Adipose tissue (tissue), 3 donors: ENCODE measurements around the gene RAB8A. TPM values are rescaled to one million over a fixed set of nuclear protein-coding genes. Genes with fewer than 3 reads are reported as not detected.
"Not testable (repeated sequence)": the region's sequence is repeated elsewhere in the genome, so short reads cannot be mapped to it uniquely, and the experiment has no call there.

Experiments
- H3K27ac ChIP-seq: one replicate; pipeline ENCODE4 v1.5.1; 2013; ENCODE audit warnings: low read depth, low read length
- WGBS, 3 donors: extraction: QIAGEN DNeasy Blood & Tissue Kit; methylation state at CpG; one replicate each; pipeline ENCODE4 v1.1.7; 2013; 5-methylcytosine and 5-hydroxymethylcytosine counted together
- polyA plus RNA-seq, 3 donors: library from polyadenylated mRNA; stranded (reverse); fragments of 200-250 nt; gene quantifications; one replicate each; pipeline ENCODE4 v1.2.3, GENCODE V29; 2013
- donor health status: healthy with polysubstance abuse.
- donor health status: Bipolar disorder and iron deficiency.
- donor health status: healthy.

Gene RAB8A
- polyA plus RNA-seq, 3 donors = 20.8 to 31.9 (median 27.8) TPM

DNA sequence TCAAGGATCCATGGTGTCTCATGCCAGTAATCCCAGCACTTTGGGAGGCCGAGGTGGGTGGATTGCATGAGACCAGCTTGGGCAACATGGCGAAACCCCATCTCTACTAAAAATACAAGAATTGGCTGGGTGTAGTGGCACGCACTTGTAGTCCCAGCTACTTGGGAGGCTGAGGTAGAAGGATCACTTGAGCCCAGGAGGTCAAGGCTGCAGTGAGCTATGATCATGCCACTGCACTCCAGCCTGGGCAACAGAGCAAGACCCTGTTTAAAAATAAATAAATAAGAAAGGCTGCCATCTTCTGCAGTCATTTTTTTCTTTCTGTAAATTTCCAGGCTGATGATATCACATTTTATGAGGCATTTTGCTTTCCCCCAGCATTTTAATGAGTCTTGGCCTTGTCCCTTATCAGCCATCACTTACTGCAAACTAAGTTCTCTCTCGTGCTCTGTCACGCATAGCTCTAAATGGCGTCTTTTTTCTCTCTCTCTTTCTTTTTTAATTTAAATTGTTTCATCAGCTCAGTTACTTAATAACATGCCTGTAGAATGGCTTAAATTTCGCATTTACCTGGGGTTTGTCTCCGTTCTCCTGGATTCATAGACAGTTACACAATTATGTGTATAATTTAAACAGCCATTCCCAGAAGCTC lies 12.2 kb upstream of the RAB8A start:
- H3K27ac ChIP-seq = not testable (repeated sequence)
- WGBS, 3 donors = 87 to 96% (median 92%) methylated on average over 8 of the region's 8 CpGs

DNA sequence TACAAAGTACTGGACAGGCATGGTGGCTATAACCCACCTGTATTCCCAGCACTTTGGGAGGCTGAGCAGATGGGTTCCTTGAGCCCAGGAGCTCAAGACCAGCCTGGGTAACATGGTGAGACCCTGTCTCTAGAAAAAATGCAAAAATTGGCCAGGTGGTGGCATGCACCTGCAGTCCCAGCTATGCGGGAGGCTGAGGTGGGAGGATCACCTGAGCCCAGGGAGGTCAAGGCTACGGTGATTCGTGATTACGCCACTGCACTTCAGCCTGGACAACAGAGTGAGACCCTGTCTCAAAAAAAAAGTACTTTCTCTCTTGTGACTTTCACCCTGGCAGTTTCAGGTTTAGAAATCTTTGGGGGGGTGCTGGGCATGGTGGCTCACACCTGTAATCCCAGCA lies 11.2 kb upstream of the RAB8A start:
- H3K27ac ChIP-seq = no peak overlapping the region
- WGBS, 3 donors = 94 to 99% (median 95%) methylated on average over 4 of the region's 4 CpGs

DNA sequence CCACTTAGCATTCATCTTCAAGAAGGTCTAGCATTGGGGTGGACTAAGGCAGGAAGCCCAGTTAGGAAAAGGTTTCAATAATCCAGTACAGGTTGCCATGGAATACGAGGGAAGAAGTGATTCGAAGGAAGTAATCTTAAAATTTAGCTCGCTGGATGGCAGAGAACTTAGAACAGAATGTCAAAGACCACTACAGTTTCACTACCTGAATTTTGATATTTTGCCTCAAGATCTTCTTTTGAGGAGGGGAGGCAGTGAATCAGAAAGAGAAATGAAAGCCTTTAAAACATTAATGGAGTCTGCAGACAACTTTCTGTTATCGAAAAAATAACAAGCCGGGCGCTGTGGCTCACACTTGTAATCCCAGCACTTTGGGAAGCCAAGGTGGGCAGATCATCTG lies 7.0 kb upstream of the RAB8A start:
- H3K27ac ChIP-seq = no peak overlapping the region
- 85 to 87% (median 85%) methylated on average over 6 of the region's 6 CpGs for WGBS, 3 donors

DNA sequence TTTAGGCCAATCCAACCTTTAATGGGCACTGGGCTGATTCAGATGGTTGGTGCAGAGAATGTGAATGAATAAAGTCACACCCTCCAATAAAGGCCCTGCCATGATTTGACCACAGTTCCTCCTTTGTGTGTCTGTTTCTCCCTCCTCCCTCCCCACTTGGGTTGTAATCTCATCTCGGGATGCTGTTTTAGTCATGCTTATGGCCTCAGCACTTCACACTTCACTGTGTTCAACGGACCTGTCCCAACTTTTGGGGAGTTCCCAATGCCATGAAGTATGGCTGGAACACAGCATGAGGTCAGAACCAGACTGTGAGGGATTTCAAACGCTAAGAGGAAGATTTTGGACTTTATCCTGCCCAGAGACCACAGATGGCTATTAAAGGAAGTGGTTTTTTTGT lies 5.6 kb upstream of the RAB8A start:
- 12 to 34% (median 20%) methylated on average over 3 of the region's 3 CpGs for WGBS, 3 donors
- no peak overlapping the region for H3K27ac ChIP-seq

DNA sequence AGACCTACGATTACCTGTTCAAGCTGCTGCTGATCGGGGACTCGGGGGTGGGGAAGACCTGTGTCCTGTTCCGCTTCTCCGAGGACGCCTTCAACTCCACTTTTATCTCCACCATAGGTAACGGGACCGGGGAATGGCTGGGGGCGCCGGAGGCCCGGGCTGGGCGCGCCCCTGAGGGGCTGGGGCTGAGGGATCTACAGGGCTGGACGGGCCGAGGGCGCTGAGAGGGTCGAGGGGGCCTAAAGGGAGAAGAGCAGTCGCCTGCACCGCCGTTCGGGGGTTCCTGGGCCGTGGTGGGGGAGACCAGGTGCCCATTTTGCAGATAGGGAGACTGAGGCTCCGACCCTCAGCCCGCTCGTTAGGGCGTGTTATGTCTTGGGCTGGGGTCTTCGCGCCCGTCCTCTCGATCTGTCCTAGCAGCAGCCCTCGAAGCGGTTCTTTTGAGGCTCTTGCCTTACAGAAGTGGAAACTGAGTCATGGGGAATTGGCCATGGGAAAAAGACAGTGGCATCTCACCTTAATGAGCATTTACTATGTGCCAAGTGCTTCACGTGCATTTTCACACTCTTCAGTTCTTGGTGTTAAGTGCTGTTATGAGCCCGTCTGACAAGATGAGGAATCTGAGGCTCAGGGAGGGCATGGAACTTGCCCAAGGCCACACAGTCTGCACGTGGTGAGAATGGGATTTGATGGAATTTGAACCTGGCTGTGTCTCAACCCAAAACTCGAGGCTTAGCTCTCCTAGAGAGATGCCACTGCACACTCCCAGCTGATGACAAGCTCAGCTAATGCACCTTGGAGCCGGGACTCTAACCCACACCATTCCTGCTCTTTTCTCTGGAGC lies 442 bp downstream of the RAB8A start:
- WGBS, 3 donors = 1 to 2% (median 2%) methylated on average over 31 to 37 of the region's 37 CpGs
- H3K27ac ChIP-seq = peak overlapping the region; percentile 69

DNA sequence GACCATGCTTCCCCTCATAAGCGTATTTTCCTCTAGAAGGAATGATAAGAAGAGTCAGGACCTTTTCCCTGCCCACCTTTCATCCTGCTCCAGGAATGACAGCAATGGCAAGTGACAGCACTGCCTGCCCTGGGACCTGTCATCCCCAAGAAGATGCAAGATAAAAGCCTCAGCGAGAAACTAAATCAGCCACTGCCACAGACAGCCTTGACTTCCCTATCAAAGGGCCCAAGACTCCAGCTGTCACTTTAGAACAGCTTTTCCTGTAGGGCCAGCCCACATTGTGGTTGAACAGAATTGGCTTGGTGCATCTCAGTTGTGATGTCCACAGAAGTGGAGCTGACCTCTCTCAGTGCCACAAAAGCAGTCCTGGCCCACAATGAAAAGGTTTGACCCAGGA lies 1.1 kb downstream of the RAB8A start:
- no peak overlapping the region for H3K27ac ChIP-seq

DNA sequence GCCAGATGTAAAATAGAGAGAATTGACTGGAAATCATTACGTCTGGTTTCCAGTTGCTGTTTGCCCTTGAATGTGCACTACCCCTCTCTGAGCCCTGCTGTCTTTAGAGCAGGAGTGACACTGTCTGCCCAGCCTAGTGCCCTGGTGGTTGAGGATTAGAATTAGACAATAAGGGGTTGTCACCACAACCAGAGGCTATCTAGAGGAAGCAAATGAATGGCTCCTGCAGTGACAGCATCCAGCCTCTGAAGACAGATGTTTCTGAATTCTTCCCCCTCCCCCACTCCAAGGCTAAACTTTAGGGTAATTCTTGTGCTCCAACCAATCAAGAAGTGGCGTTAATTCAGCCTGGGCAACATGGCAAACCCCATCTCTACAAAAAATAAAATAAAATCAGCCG lies 2.0 kb downstream of the RAB8A start:
- 84 to 92% (median 88%) methylated on average over 3 of the region's 3 CpGs for WGBS, 3 donors
- H3K27ac ChIP-seq = no peak overlapping the region

More for the DNA sequence above, 1.1 kb downstream of the RAB8A start:
- 24 to 47% (median 38%) methylated on average over 2 of the region's 2 CpGs for WGBS, 3 donors

DNA sequence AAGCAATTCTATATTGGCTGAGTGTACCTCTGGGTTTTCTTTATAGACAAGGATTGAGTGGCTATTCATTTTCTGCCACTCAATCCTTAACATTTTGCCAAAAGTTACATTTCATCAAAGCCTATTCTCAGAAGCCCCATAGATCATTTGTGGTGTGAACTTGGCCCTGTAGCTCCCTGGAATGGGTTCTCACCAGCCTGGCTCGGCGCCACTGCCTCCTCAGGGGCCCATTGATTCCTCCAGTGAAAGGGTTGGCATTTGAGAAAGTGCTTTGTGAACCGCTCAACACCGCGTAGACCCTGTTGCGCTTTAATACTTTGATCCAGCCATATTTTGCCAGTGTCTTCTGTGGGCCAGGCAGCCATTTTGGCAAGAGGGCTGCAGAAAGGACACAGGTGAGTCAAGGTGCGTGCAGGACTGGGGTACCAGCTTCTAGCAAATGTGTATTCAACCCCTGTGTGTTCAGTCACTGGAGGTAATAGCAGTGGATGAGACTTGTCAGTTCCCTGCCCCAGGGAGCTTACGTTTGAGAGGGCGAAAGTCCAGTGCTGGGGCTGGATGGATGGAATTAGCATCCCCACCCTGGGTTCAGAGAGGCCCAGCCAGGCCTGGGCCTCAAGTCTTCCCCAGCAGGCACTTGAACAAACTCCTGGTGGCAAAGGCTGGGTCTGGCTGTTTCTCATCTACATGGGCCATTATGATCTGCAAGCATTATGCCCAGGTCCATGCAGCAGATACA lies 3.8 kb downstream of the RAB8A start:
- WGBS, 3 donors = 85 to 89% (median 87%) methylated on average over 9 of the region's 9 CpGs
- H3K27ac ChIP-seq = no peak overlapping the region

DNA sequence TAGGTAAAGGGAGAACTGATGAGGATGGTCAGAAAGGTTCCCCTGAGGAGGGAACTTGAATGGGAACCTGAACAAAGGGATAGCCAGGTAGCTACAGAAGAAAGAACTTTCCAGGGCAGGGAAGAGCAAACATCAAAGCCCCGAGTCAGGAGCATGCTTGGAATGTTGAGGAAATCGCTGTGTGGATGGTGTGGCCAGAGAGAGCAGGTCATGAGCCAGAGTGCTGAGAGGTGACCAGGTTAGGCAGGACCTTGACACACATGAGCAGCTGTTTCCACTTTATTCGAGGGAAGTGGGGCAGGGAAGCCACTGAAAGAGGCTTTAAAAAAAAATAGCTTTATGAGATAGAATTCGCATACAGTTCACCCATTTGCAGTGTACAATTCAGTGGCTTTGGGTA lies 4.4 kb downstream of the RAB8A start:
- H3K27ac ChIP-seq = no peak overlapping the region
- 65 to 76% (median 71%) methylated on average over 4 of the region's 4 CpGs for WGBS, 3 donors

DNA sequence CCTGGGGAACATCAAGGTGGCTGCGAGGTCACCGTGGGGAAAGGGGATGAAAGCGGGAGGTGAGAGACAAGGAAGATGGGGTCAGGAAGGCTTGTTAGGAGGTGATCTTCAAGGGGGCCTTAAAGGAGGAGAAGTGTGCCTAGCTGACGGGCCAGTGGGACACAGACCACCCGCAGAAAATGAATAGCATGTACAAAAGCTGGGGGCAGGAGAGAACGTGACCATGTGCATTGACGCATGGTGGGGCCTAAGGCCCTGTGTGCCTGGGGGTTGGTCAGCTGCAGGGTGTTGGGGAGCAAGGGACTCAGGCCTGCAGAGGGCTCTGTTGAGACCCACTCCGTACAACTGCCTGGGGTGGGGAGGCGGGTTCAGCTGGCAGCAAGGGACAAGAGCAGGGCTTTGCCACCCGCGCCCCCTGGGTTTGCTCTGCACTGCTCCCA lies 5.9 kb downstream of the RAB8A start:
- WGBS, 3 donors = 76 to 97% (median 88%) methylated on average over 10 to 11 of the region's 11 CpGs
- no peak overlapping the region for H3K27ac ChIP-seq

DNA sequence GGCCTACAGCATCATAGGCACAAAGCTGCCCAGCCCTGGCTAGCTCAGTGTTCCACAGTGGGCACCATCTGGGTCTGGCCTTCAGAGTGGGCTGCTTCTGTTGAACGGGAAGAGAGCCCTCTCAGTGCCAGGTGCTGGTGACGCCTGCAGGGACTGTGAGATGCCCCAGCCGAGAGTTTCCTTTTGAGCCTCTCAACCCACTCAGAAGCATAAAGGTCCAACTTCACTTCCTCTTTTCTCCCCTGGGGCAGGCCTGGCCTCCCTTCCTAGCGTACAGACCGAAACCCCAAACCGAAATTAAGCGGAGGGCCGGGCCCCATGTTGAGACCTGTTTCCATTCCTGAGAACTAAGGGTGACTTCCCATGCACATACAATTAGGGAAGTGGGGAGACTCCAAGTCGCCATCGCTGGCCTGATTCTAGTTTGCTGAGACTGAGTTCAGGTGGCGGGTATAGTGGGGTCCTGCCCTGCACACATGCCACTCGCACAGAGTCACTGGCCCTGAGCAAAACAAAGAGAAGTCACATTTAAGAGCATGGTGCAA lies 6.9 kb downstream of the RAB8A start:
- WGBS, 3 donors = 59 to 90% (median 74%) methylated on average over 12 of the region's 12 CpGs
- peak overlapping the region; percentile 2 for H3K27ac ChIP-seq

DNA sequence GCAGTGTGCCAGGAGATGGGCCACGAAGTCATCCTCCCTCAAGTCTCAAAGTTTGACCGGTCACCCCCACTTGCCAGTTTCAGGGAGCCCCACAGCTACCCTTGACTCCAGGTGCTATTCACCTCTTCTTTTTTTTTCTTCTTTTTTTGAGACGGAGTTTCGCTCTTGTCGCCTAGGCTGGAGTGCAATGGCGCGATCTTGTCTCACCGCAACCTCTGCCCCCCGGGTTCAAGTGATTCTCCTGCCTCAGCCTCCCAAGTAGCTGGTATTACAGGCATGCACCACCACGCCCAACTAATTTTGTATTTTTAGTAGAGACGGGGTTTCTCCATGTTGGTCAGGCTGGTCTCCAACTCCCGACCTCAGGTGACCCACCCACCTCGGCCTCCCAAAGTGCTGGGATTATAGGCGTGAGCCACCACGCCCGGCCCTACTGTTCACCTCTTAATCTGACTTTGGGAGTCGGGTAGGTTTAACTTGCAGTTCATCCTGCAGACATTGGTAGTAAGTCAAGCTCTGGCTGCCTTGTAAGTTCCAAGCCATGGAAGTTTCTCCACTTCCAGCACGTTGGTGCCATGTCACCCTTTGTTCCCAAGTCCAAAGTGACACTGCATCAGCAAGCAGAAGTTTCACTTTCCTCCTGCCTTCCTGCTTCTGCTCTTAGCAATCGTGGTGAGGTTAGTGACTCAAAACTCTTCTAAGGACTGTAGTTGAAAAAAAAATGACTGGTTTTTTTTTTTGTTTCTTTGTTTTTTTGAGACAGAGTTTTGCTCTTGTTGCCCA lies 7.6 kb downstream of the RAB8A start:
- H3K27ac ChIP-seq = not testable (repeated sequence)
- WGBS, 3 donors = 82 to 91% (median 84%) methylated on average over 19 of the region's 19 CpGs

DNA sequence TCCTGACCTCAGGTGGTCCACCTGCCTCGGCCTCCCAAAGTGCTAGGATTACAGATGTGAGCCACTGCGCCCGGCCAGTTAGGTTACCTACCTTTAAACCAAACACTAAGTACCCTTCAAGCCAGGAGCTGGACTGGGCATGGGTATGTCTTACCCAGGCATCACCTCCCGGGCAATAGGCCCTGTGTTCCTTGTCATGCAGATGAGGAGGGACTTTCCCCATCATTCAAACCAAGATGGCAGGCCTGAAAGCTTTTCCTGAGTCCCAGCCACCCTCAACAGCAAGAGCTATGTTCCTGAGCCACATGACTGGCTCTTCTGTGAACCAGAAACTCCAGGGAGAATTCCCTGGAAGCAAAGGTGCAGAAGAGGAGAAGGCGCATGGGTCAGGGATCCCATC lies 9.5 kb downstream of the RAB8A start:
- no peak overlapping the region for H3K27ac ChIP-seq
- WGBS, 3 donors = 78 to 95% (median 92%) methylated on average over 5 of the region's 5 CpGs

DNA sequence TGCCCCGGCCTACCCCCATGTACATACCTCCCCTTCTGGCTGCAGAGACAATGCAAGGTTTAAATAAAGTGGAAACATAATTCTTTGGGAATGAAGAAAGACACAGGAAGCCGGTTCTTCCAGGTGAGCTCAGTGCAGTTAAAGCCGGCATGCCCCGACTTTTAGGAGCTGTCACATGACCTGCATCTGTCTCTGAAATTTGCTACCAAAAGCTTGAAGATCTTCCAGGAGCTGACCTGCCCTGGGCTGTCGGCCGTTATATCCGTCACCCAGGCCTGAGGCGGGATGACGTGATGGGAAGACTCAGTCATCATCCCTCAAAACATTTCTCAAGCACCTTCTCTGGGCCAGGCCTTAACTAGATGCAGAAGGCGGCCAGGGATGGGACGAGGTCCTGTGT lies 10.3 kb downstream of the RAB8A start:
- no peak overlapping the region for H3K27ac ChIP-seq
- 91 to 96% (median 96%) methylated on average over 11 of the region's 11 CpGs for WGBS, 3 donors

DNA sequence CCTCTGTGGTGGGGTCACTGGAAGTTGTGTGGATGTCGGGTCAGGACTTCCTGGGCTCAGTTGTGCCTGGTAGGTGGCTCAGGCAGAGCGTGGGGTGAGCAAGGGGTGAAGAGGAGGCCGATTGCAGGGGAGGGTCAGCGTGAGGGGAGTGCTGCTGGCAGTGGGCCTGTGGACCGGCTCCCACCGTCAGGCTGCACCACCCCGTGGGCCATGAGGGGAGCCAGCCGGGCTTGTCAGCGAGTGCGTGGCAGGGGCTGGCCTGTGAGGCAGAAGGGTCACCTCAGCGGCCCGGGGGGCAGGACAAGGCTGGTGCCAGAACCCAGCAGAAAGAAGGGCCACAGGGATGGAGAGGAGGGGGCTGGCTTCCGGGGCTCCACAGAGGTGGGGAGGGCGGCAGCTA lies 13.3 kb downstream of the RAB8A start:
- no peak overlapping the region for H3K27ac ChIP-seq
- WGBS, 3 donors = 88 to 93% (median 91%) methylated on average over 14 of the region's 14 CpGs

DNA sequence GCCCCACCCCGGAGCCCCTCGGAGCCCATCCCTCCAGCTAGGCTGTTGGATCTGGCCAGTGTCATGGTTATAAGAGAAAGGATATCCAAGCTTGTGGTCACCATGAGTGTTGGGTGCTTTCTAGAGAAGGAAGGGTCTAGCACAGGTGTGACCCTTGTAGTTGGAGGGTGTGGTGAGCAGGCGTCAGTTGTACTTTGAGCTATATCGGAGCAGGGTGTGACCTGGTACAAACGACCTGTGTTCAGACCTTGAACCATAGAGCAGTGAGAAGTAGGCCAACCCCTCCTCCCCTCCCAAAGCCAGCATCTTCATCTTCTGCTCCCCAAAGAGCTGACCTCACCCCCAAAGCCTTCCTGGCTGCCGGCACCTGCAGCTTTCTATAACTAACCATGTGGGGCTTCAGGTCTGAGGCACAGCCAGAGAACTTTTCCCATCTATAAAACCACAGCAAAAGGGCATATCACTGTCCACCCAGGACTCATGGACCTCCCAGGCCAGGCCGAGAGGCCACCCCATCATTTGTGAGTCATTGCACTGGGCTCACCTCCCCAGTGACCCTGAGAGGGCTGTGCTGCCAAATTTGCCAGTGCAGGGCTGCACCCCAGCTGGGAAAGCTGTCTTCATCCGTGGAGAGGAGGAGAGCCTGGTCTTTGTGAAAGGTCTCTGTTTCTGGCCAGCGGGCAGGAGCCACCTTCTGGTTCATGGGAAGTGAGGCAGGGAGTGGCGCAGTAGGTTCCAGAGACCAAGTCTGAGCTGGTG lies 14.2 kb downstream of the RAB8A start:
- H3K27ac ChIP-seq = no peak overlapping the region
- 72 to 77% (median 77%) methylated on average over 10 of the region's 10 CpGs for WGBS, 3 donors

DNA sequence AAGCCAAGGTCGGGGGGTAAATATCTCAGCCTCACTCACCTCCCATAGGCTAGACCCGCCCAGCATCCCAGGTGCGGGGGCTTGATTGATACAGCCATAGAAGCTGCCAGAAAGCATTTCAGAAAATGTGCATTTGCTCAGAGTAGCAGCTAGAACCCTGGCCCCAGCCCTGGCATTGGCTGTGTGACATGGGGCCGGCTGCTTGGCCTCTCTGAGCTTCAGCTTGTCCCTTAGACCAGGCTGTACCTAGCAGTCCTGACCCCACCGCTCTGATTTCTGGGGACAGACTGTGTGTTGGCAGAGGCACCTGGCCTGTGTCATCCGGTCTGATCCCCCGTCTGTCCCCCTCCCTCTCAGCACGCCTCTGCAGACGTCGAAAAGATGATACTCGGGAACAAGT lies 15.4 kb downstream of the RAB8A start:
- 89 to 90% (median 89%) methylated on average over 11 of the region's 11 CpGs for WGBS, 3 donors
- no peak overlapping the region for H3K27ac ChIP-seq
